Loucy (cell line): Measurements from ENCODE around the gene CREBBP.

Source experiments
- H2AFZ ChIP-seq: fragments of 200-600 bp; sonication (generic); 2 replicates; pipeline ENCODE4 v1.6.0; 2016; ENCODE audit warnings: antibody characterized with exemption, mild to moderate bottlenecking, low read length, moderate library complexity
- H3F3A ChIP-seq: fragments of 200-600 bp; 2 replicates; pipeline ENCODE4 v1.6.0; 2016; ENCODE audit warnings: antibody characterized with exemption, low read depth, mild to moderate bottlenecking
- H3K27me3 ChIP-seq: fragments of 200-600 bp; sonication (generic); 2 replicates; pipeline ENCODE4 v1.6.1; 2014; ENCODE audit warnings: low read length, mild to moderate bottlenecking; ENCODE audit not compliant: insufficient read depth, poor library complexity, severe bottlenecking
- H3K36me3 ChIP-seq: fragments of 200-600 bp; sonication (generic); 2 replicates; pipeline ENCODE4 v1.6.1; 2016; ENCODE audit warnings: low read length; ENCODE audit not compliant: insufficient read depth
- H3K4me1 ChIP-seq: fragments of 200-600 bp; sonication (generic); 2 replicates; pipeline ENCODE4 v1.5.1; 2014; ENCODE audit warnings: low read length, mild to moderate bottlenecking; ENCODE audit not compliant: insufficient read depth, poor library complexity, severe bottlenecking
- H3K4me2 ChIP-seq: fragments of 200-600 bp; sonication (generic); 2 replicates; pipeline ENCODE4 v1.6.0; 2014; ENCODE audit warnings: antibody characterized with exemption, low read length, low read depth, mild to moderate bottlenecking; ENCODE audit not compliant: poor library complexity, severe bottlenecking
- H3K4me3 ChIP-seq: fragments of 200-600 bp; sonication (generic); 2 replicates; pipeline ENCODE4 v1.5.1; 2014; ENCODE audit warnings: low read length, mild to moderate bottlenecking, mixed read lengths; ENCODE audit not compliant: poor library complexity, severe bottlenecking
- H3K79me2 ChIP-seq: fragments of 200-600 bp; sonication (generic); 2 replicates; pipeline ENCODE4 v1.6.1; 2014; ENCODE audit warnings: low read length; ENCODE audit not compliant: insufficient read depth
- H3K9ac ChIP-seq: fragments of 200-600 bp; sonication (generic); 2 replicates; pipeline ENCODE4 v1.6.0; 2014; ENCODE audit warnings: mild to moderate bottlenecking, low read depth, low read length, moderate library complexity; ENCODE audit not compliant: poor library complexity, severe bottlenecking
- H3K9me2 ChIP-seq: fragments of 200-600 bp; sonication (generic); replicated peaks from 2 replicates; pipeline ENCODE4 v1.6.1; 2016; ENCODE audit warnings: low read depth, low read length, mixed read lengths
- H3K9me3 ChIP-seq: fragments of 200-600 bp; sonication (generic); 2 replicates; pipeline ENCODE4 v1.6.1; 2014; ENCODE audit warnings: mild to moderate bottlenecking, antibody characterized with exemption, low read length, low read depth; ENCODE audit not compliant: insufficient read depth
- H4K20me1 ChIP-seq: fragments of 200-600 bp; sonication (generic); 2 replicates; pipeline ENCODE4 v1.6.0; 2014; ENCODE audit warnings: antibody characterized with exemption, low read length, mild to moderate bottlenecking; ENCODE audit not compliant: insufficient read depth, poor library complexity, severe bottlenecking
- EZH2phosphoT487 ChIP-seq: fragments of 200-600 bp; IDR thresholded peaks from 2 replicates; pipeline ENCODE4 v1.6.1; 2018; ENCODE audit warnings: antibody characterized with exemption, mild to moderate bottlenecking, moderate library complexity, borderline replicate concordance
- TF ChIP-seq, protein P1 (sequence below): fragments of 200-600 bp; sonication (generic); conservative IDR thresholded peaks from 2 replicates; pipeline ENCODE4 v1.5.1; 2014; ENCODE audit warnings: mild to moderate bottlenecking, antibody characterized with exemption, low read length

CREBBP gene

DNA sequence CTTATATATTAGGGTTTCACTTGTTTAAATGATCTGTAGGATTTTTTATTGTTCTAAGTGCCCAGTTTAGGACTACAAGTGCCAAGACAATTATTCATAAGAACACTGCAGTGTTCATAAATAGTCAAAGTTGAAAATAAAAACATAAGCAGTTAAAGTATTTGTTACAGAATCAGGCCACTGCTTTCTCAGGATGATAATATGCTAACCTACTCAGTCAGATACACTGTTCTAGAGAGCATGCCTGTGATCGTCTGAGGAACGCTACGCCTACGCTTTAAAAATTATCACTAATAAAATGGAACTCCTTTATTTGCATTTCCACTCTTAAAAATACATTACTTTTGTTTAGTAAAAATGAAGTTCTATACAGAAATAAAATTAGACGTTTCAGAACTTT, 125.7 kb downstream of the CREBBP start:
- no peaks in the 10 kb centered on the region for H3K4me1 ChIP-seq
- H3K79me2 ChIP-seq = no peaks in the 10 kb centered on the region
- H3K9me2 ChIP-seq = no peaks in the 10 kb centered on the region
- TF ChIP-seq EZH2phosphoT487 = no peak
- TF ChIP-seq, protein P1, sequence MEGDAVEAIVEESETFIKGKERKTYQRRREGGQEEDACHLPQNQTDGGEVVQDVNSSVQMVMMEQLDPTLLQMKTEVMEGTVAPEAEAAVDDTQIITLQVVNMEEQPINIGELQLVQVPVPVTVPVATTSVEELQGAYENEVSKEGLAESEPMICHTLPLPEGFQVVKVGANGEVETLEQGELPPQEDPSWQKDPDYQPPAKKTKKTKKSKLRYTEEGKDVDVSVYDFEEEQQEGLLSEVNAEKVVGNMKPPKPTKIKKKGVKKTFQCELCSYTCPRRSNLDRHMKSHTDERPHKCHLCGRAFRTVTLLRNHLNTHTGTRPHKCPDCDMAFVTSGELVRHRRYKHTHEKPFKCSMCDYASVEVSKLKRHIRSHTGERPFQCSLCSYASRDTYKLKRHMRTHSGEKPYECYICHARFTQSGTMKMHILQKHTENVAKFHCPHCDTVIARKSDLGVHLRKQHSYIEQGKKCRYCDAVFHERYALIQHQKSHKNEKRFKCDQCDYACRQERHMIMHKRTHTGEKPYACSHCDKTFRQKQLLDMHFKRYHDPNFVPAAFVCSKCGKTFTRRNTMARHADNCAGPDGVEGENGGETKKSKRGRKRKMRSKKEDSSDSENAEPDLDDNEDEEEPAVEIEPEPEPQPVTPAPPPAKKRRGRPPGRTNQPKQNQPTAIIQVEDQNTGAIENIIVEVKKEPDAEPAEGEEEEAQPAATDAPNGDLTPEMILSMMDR = no peak
- no peak overlapping the region for H3K4me3 ChIP-seq
- H3K4me2 ChIP-seq = no peak overlapping the region
- no peak overlapping the region for H2AFZ ChIP-seq
- H3F3A ChIP-seq = no peaks in the 10 kb centered on the region
- no peaks in the 10 kb centered on the region for H3K27me3 ChIP-seq
- H3K36me3 ChIP-seq = peaks cover 35% of the 10 kb centered on the region; the same call in 1 of the 2 replicates
- H3K9ac ChIP-seq = no peak overlapping the region
- no peaks in the 10 kb centered on the region for H3K9me3 ChIP-seq
- no peaks in the 10 kb centered on the region for H4K20me1 ChIP-seq

DNA sequence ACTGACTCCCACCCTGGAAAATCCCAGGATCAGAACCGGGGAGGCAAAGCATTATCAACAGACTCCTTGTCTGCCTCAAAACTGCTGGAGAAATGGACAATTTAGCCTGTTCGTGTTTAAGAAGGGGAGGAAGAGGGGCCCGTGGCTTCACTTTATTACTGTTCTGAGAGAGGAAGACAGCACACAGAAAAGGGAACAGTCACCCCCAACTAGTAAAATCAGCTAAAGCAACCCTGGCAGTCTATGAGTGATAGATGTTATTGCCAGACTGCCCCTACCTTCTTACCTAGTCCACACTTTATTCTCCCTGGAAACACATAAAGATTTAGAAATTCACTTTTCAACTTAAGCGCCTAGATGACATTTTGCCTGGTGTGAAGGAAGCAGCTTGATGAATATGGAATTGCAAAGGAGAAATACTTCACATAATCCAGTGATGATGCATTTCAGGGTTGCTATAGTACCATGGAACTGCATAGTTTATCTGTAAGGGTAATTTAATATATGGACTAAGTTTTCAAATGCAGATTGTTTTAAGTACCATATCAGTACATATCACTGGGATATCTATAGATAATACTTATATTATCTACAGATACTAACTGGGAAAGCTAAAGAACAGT, 126.3 kb downstream of the CREBBP start:
- H3K36me3 ChIP-seq = peaks cover 35% of the 10 kb centered on the region; the same call in 1 of the 2 replicates
- TF ChIP-seq, protein P1 = no peak
- no peak for TF ChIP-seq EZH2phosphoT487
- H3K4me1 ChIP-seq = no peaks in the 10 kb centered on the region
- no peaks in the 10 kb centered on the region for H3K9me3 ChIP-seq
- H3F3A ChIP-seq = no peaks in the 10 kb centered on the region
- H3K9ac ChIP-seq = no peak overlapping the region
- H2AFZ ChIP-seq = no peak overlapping the region
- H3K4me3 ChIP-seq = no peak overlapping the region
- no peaks in the 10 kb centered on the region for H3K9me2 ChIP-seq
- H3K4me2 ChIP-seq = no peak overlapping the region
- no peaks in the 10 kb centered on the region for H4K20me1 ChIP-seq
- no peaks in the 10 kb centered on the region for H3K79me2 ChIP-seq
- H3K27me3 ChIP-seq = no peaks in the 10 kb centered on the region

DNA sequence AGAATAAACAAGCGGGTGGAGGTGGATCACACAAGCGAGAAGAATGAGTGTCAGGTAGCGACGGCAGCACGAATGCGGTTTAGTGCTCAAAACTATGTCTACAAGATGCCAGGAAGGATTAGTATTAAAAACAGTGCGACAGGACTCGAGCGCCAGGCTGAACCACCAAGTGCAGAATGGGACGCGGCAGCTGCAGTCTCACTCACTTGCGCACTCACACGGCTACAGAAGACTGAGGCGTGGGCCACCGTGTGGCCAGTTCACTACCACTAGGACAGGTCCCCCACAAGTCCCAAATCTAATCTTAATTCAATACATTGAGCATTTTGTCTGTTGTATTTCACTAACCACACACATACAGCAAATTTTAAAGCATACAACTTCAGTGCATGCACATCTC, 127.5 kb downstream of the CREBBP start:
- no peaks in the 10 kb centered on the region for H3K4me1 ChIP-seq
- H3K27me3 ChIP-seq = no peaks in the 10 kb centered on the region
- no peak overlapping the region for H2AFZ ChIP-seq
- H3K4me2 ChIP-seq = no peak overlapping the region
- no peaks in the 10 kb centered on the region for H4K20me1 ChIP-seq
- H3K9me2 ChIP-seq = no peaks in the 10 kb centered on the region
- H3K9ac ChIP-seq = no peak overlapping the region
- no peaks in the 10 kb centered on the region for H3K79me2 ChIP-seq
- peaks cover 36% of the 10 kb centered on the region; the same call in 1 of the 2 replicates for H3K36me3 ChIP-seq
- no peak for TF ChIP-seq EZH2phosphoT487
- TF ChIP-seq, protein P1 = no peak
- H3K9me3 ChIP-seq = no peaks in the 10 kb centered on the region
- H3F3A ChIP-seq = no peaks in the 10 kb centered on the region
- H3K4me3 ChIP-seq = no peak overlapping the region
